H1 (cell line): ENCODE measurements around the gene POLE2. TPM values are rescaled to one million over a fixed set of nuclear protein-coding genes. Genes with fewer than 3 reads are reported as not detected.
"Not testable (repeated sequence)": the region's sequence is repeated elsewhere in the genome, so short reads cannot be mapped to it uniquely, and the experiment has no call there.

Experiments used
- CTCF ChIA-PET: fragments of 300-600 bp; sonication (Branson Sonifier 250); formaldehyde crosslinking; loops from one replicate; lab custom pipeline; 2021; ENCODE audit not compliant: partially characterized antibody; lab: Charles Lee
- POLR2A ChIA-PET: fragments of 300-600 bp; sonication (Branson Sonifier 250); formaldehyde crosslinking; loops from one replicate; lab custom pipeline; 2021; ENCODE audit warnings: inconsistent platforms; ENCODE audit not compliant: partially characterized antibody; lab: Charles Lee
- DNase-seq, 2 experiments: peaks; one replicate each; pipeline versions ENCODE4 v3.0.0 to v3.0.0-alpha.2; 2010 to 2022; ENCODE audit warnings: low spot score in 2 of 2, low read depth in 1 of 2, mixed read lengths in 1 of 2
- FAIRE-seq: peaks from 2 replicates; lab custom pipeline; 2011; peaks lifted over from hg19 to GRCh38; lab: Jason Lieb, UNC
- H2AFZ ChIP-seq: 2 replicates; pipeline ENCODE4 v1.8.1; 2012; ENCODE audit warnings: low read length, inconsistent platforms
- H2AK5ac ChIP-seq: 2 replicates; pipeline ENCODE4 v1.6.1; 2013; ENCODE audit warnings: low read depth, low read length
- H2BK120ac ChIP-seq: replicated peaks from 2 replicates; pipeline ENCODE3; 2013; ENCODE audit warnings: low read depth, low read length, inconsistent platforms
- H2BK12ac ChIP-seq: 2 replicates; pipeline ENCODE4 v1.6.1; 2013; ENCODE audit warnings: low read depth, low read length
- H2BK15ac ChIP-seq: 2 replicates; pipeline ENCODE4 v1.6.1; 2013; ENCODE audit warnings: low read length
- H2BK20ac ChIP-seq: 2 replicates; pipeline ENCODE4 v1.6.1; 2013; ENCODE audit warnings: low read length
- H2BK5ac ChIP-seq: 2 replicates; pipeline ENCODE4 v1.6.1; 2013; ENCODE audit warnings: low read depth, low read length
- H3K14ac ChIP-seq: 2 replicates; pipeline ENCODE4 v1.6.1; 2013; ENCODE audit warnings: inconsistent platforms; ENCODE audit not compliant: insufficient read length
- H3K18ac ChIP-seq: 2 replicates; pipeline ENCODE4 v1.6.1; 2013; ENCODE audit warnings: low read length; ENCODE audit errors: extremely low read depth
- H3K23ac ChIP-seq: 2 replicates; pipeline ENCODE4 v1.6.1; 2013; ENCODE audit warnings: inconsistent platforms; ENCODE audit not compliant: insufficient read length
- H3K23me2 ChIP-seq: 2 replicates; pipeline ENCODE4 v1.6.1; 2013; ENCODE audit warnings: low read depth, low read length
- H3K27ac ChIP-seq: 2 replicates; pipeline ENCODE4 v1.6.1; 2011; ENCODE audit warnings: low read depth, low read length, inconsistent platforms
- H3K27me3 ChIP-seq, 4 experiments: replicated peaks in 1 of 4; 1 replicate in 1 of 4; 2 replicates in 3 of 4; pipeline versions ENCODE4 v1.6.1 to v1.8.1; 2011 to 2013; ENCODE audit warnings: low read length in 3 of 4, mild to moderate bottlenecking in 3 of 4, inconsistent platforms in 2 of 4, mixed read lengths in 2 of 4, moderate library complexity in 1 of 4; ENCODE audit not compliant: control insufficient read depth in 3 of 4, insufficient read depth in 3 of 4; ENCODE audit errors: extremely low read depth in 1 of 4
- H3K36me3 ChIP-seq, 4 experiments: 2 replicates each; pipeline versions ENCODE4 v1.6.1 to v1.8.1; 2011 to 2013; ENCODE audit warnings: mild to moderate bottlenecking in 4 of 4, low read length in 3 of 4, moderate library complexity in 2 of 4, control low read depth in 1 of 4, inconsistent platforms in 1 of 4; ENCODE audit not compliant: insufficient read depth in 4 of 4, control insufficient read depth in 2 of 4
- H3K4ac ChIP-seq: replicated peaks from 2 replicates; pipeline ENCODE3; 2013; ENCODE audit warnings: low read length, low read depth, mixed read lengths, inconsistent platforms; ENCODE audit not compliant: insufficient read length
- H3K4me1 ChIP-seq, 4 experiments: replicated peaks in 1 of 4; 1 replicate in 1 of 4; 2 replicates in 3 of 4; pipeline versions ENCODE4 v1.6.1 to v1.8.1; 2011 to 2013; ENCODE audit warnings: low read length in 3 of 4, inconsistent platforms in 2 of 4, mixed read lengths in 1 of 4; ENCODE audit not compliant: insufficient read depth in 4 of 4, control insufficient read depth in 3 of 4
- H3K4me2 ChIP-seq, 2 experiments: 2 replicates each; pipeline versions ENCODE4 v1.6.1 to v1.8.1; 2011 to 2013; ENCODE audit warnings: low read depth in 2 of 2, low read length in 2 of 2, control low read depth in 1 of 2, inconsistent platforms in 1 of 2, mild to moderate bottlenecking in 1 of 2; ENCODE audit not compliant: insufficient read depth in 1 of 2
- H3K4me3 ChIP-seq, 4 experiments: fragments of 200-600, 300-600 bp in 1 of 4; sonication (generic), shearing (Covaris generic), sonication (Bioruptor Twin) in 1 of 4; 2 replicates each; pipeline versions ENCODE4 v1.5.1 to v1.8.1; 2011 to 2016; ENCODE audit warnings: low read length in 4 of 4, low read depth in 3 of 4, control low read depth in 2 of 4, inconsistent platforms in 2 of 4, mild to moderate bottlenecking in 2 of 4, mixed read lengths in 1 of 4, moderate library complexity in 1 of 4; ENCODE audit not compliant: insufficient read depth in 2 of 4; ENCODE audit errors: extremely low read depth in 1 of 4
- H3K56ac ChIP-seq: replicated peaks from 2 replicates; pipeline ENCODE3; 2013; ENCODE audit warnings: low read depth, mild to moderate bottlenecking, mixed read lengths, low read length, inconsistent platforms; ENCODE audit not compliant: insufficient read length
- H3K79me1 ChIP-seq: 2 replicates; pipeline ENCODE4 v1.6.1; 2013; ENCODE audit warnings: low read depth, low read length, control low read depth
- H3K79me2 ChIP-seq, 2 experiments: 2 replicates each; pipeline versions ENCODE4 v1.6.1 to v1.8.1; 2012 to 2013; ENCODE audit warnings: low read length in 2 of 2, mild to moderate bottlenecking in 2 of 2, inconsistent platforms in 1 of 2; ENCODE audit not compliant: insufficient read depth in 2 of 2, control insufficient read depth in 1 of 2
- H3K9ac ChIP-seq, 4 experiments: replicated peaks in 1 of 4; 1 replicate in 1 of 4; 2 replicates in 3 of 4; pipeline versions ENCODE4 v1.6.1 to v1.8.1; 2011 to 2013; ENCODE audit warnings: low read depth in 3 of 4, low read length in 3 of 4, control low read depth in 2 of 4, mild to moderate bottlenecking in 2 of 4, moderate library complexity in 2 of 4, inconsistent platforms in 1 of 4; ENCODE audit errors: extremely low read depth in 1 of 4
- H3K9me3 ChIP-seq, 2 experiments: 2 replicates each; pipeline versions ENCODE4 v1.6.1 to v1.8.1; 2012 to 2013; ENCODE audit warnings: mild to moderate bottlenecking in 2 of 2, moderate library complexity in 2 of 2, control low read depth in 1 of 2, inconsistent platforms in 1 of 2, low read depth in 1 of 2, low read length in 1 of 2, mixed read lengths in 1 of 2; ENCODE audit not compliant: insufficient read depth in 2 of 2
- H4K20me1 ChIP-seq, 2 experiments: replicated peaks in 1 of 2; 2 replicates each; pipeline versions ENCODE3 to v1.8.1; 2011 to 2013; ENCODE audit warnings: inconsistent platforms in 2 of 2, low read length in 2 of 2, mild to moderate bottlenecking in 1 of 2; ENCODE audit not compliant: insufficient read depth in 2 of 2, control insufficient read depth in 1 of 2
- H4K5ac ChIP-seq: 2 replicates; pipeline ENCODE4 v1.6.1; 2013; ENCODE audit warnings: low read length, low read depth, mixed read lengths, inconsistent platforms; ENCODE audit not compliant: insufficient read length
- H4K8ac ChIP-seq: 2 replicates; pipeline ENCODE4 v1.8.0; 2013; ENCODE audit warnings: mild to moderate bottlenecking, moderate library complexity, low read length, inconsistent platforms; ENCODE audit not compliant: insufficient read depth; ENCODE audit errors: extremely low read depth
- H4K91ac ChIP-seq: replicated peaks from 2 replicates; pipeline ENCODE3; 2013; ENCODE audit warnings: low read length, mixed read lengths, inconsistent platforms; ENCODE audit not compliant: insufficient read length
- WGBS, 2 experiments: shearing (Covaris generic) in 1 of 2; methylation state at CpG; one replicate each; pipeline versions ENCODE4 v1.1.6 to v1.1.7; 2013 to 2015; ENCODE audit warnings: low lambda C conversion rate in 2 of 2, mixed read lengths in 2 of 2, inconsistent platforms in 1 of 2, low coverage in 1 of 2, missing lambda C conversion rate in 1 of 2; ENCODE audit not compliant: insufficient replicate concordance in 2 of 2, insufficient coverage in 1 of 2, insufficient read length in 1 of 2; ENCODE audit errors: extremely low coverage in 1 of 2, missing lambda C conversion rate in 1 of 2; 5-methylcytosine and 5-hydroxymethylcytosine counted together
- polyA plus RNA-seq, 7 experiments: library from polyadenylated mRNA; depleted of rRNA in 3 of 7; stranded (reverse) in 5 of 7; unstranded in 2 of 7; fragments of >200 nt in 5 of 7; fragments of 200-250 nt in 2 of 7; gene quantifications; 1 replicate in 5 of 7; 2 replicates in 1 of 7; 4 replicates in 1 of 7; pipeline versions ENCODE4 v1.2.1 to v1.2.3, GENCODE V29; 2011 to 2013; ENCODE audit warnings: missing spikeins in 2 of 7, mixed read lengths in 2 of 7
- total RNA-seq: library from RNA; stranded (reverse); fragmentation: NEBNext Ultra II Directional; extraction: Animal tissue kit (Norgen Biotek cat#: 25700); gene quantifications from 2 replicates; pipeline ENCODE4 v1.2.1, GENCODE V29; 2021

The POLE2 gene
- total and polyA plus RNA-seq, 2 of the 8 experiments (the other 6 are each of a cell fraction or from before 2014, with no cell fraction given) = 31.2 to 41.7 TPM

DNA sequence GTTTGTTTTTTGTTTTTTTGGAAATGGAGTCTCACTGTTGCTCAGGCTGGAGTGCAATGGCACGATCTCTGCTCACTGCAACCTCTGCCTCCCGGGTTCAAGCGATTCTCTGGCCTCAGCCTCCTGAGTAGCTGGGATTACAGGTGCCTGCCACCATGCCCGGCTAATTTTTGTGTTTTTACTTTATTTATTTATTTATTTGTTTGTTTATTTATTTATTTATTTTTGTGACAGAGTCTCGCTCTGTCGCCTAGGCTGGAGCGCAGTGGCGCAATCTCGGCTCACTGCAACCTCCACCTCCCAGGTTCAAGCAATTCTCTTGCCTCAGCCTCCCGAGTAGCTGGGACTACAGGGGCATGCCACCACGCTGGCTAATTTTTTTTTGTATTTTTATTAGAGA is 23.0 kb upstream of the POLE2 start:
- H2AFZ ChIP-seq, H4K91ac ChIP-seq, H3K4me2 ChIP-seq, H3K23me2 ChIP-seq, H2BK5ac ChIP-seq, DNase-seq, H2BK120ac ChIP-seq, H3K18ac ChIP-seq, H3K4ac ChIP-seq, H4K20me1 ChIP-seq, H3K4me1 ChIP-seq, H4K8ac ChIP-seq, H3K23ac ChIP-seq, H3K14ac ChIP-seq, H2BK12ac ChIP-seq, H3K56ac ChIP-seq, H3K4me3 ChIP-seq, H3K27ac ChIP-seq, H3K79me2 ChIP-seq, H2AK5ac ChIP-seq, H4K5ac ChIP-seq, H3K27me3 ChIP-seq, FAIRE-seq, H2BK20ac ChIP-seq, H3K9me3 ChIP-seq, H2BK15ac ChIP-seq, H3K36me3 ChIP-seq, H3K79me1 ChIP-seq, H3K9ac ChIP-seq, CTCF ChIA-PET: not testable (repeated sequence)
- POLR2A ChIA-PET = interaction anchor here (0.6 to 1.3 kb wide), 2 partner anchors 128 to 1047 kb away, joined by 3 read pairs; no protein-coding TSS in a partner anchor
- 91% methylated on average over 11 of the region's 11 CpGs; no CpG with 5 or more reads in 1 of the 2 experiments for WGBS, 2 experiments

DNA sequence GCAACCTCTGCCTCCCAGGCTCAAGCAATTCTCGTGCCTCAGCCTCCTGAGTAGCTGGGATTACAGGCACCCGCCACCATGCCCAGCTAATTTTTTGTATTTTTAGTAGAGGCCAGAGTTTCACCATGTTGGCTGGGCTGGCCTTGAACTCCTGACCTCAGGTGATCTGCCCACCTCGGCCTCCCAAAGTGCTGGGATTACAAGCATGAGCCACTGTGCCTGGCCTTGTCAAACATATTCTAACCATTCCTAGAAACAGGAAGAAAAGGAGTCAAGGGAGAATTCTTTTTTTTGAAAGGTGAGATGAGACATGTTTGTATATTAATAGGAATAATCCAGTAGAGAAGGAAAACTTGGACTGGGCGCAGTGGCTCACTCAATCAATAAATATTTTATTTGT is 16.5 kb upstream of the POLE2 start:
- H4K5ac ChIP-seq, H4K20me1 ChIP-seq, H3K79me1 ChIP-seq, H3K4me3 ChIP-seq, H3K27ac ChIP-seq, H4K8ac ChIP-seq, POLR2A ChIA-PET, H3K9me3 ChIP-seq, H2BK12ac ChIP-seq, H3K4ac ChIP-seq, DNase-seq, H2BK20ac ChIP-seq, H3K56ac ChIP-seq, H2AFZ ChIP-seq, H3K79me2 ChIP-seq, H3K4me2 ChIP-seq, H3K23ac ChIP-seq, H3K36me3 ChIP-seq, H4K91ac ChIP-seq, FAIRE-seq, H3K23me2 ChIP-seq, H2BK15ac ChIP-seq, H2BK120ac ChIP-seq, H3K9ac ChIP-seq, H3K14ac ChIP-seq, H3K27me3 ChIP-seq, CTCF ChIA-PET, H2BK5ac ChIP-seq, H3K18ac ChIP-seq, H2AK5ac ChIP-seq, H3K4me1 ChIP-seq: not testable (repeated sequence)
- 93% methylated on average over 2 of the region's 4 CpGs; no CpG with 5 or more reads in 1 of the 2 experiments for WGBS, 2 experiments
